LNCAP (cell line): ENCODE measurements around the gene GID8.

Source experiments
- CTCF ChIP-seq: fragments of 450-650 bp; IDR thresholded peaks from 2 replicates; pipeline ENCODE4 v1.5.1; 2017; ENCODE audit warnings: mild to moderate bottlenecking

Gene GID8

GRCh38 chr20:62970307-62971210 lies 32.6 kb downstream of the GID8 start:
- no peak for TF ChIP-seq CTCF

- no peak for TF ChIP-seq CTCF
These were observed 33.4 kb downstream of the GID8 start for GRCh38 chr20:62971211-62971949.

- TF ChIP-seq CTCF: peak; percentile 87
These were observed 34.2 kb downstream of the GID8 start for GRCh38 chr20:62971950-62972844.

GRCh38 chr20:62972845-62973745 lies 35.1 kb downstream of the GID8 start:
- no peak for TF ChIP-seq CTCF

GRCh38 chr20:62975251-62975760 lies 37.4 kb downstream of the GID8 start:
- TF ChIP-seq CTCF: no peak

GRCh38 chr20:62975812-62976508 lies 38.0 kb downstream of the GID8 start:
- TF ChIP-seq CTCF: no peak
